Sigmoid colon (tissue), 3 donors: ENCODE data around the gene GUCY1A2.

Experiments used
- POLR2A ChIP-seq, 2 donors: fragments of 450-650 bp; IDR thresholded peaks; one replicate each; pipeline ENCODE4 v1.6.1; 2016; ENCODE audit warnings: antibody characterized with exemption in 2 of 2, mild to moderate bottlenecking in 2 of 2, moderate library complexity in 2 of 2
- TF ChIP-seq, protein P1 (sequence below), 4 experiments: fragments of 450-650 bp in 3 of 4; fragments of 200-600 bp in 1 of 4; IDR thresholded peaks; one replicate each; pipeline ENCODE4 v1.5.1; 2016 to 2019; ENCODE audit warnings: antibody characterized with exemption in 4 of 4, mild to moderate bottlenecking in 3 of 4, moderate library complexity in 2 of 4

- TF ChIP-seq, protein P1, sequence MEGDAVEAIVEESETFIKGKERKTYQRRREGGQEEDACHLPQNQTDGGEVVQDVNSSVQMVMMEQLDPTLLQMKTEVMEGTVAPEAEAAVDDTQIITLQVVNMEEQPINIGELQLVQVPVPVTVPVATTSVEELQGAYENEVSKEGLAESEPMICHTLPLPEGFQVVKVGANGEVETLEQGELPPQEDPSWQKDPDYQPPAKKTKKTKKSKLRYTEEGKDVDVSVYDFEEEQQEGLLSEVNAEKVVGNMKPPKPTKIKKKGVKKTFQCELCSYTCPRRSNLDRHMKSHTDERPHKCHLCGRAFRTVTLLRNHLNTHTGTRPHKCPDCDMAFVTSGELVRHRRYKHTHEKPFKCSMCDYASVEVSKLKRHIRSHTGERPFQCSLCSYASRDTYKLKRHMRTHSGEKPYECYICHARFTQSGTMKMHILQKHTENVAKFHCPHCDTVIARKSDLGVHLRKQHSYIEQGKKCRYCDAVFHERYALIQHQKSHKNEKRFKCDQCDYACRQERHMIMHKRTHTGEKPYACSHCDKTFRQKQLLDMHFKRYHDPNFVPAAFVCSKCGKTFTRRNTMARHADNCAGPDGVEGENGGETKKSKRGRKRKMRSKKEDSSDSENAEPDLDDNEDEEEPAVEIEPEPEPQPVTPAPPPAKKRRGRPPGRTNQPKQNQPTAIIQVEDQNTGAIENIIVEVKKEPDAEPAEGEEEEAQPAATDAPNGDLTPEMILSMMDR (IDR thresholded peaks at IDR 0.05) = no peak
- no peak for TF ChIP-seq POLR2A (IDR thresholded peaks at IDR 0.05)
Observed at GRCh38 chr11:107017104-107017432, 1.2 kb downstream of the GUCY1A2 start.
